ENCODE data around the gene GRIA4.

Gene GRIA4

GRCh38 chr11:105799728-105800462 lies 190.0 kb downstream of the GRIA4 start:
- Histone ChIP-seq H3K4me3 (ENCODE audit: low read depth in 1 of 2, low read length in 1 of 2) (no peak overlapping the region), H3K36me3 (no peaks in the 10 kb centered on the region), H3K4me1 (ENCODE audit: control insufficient read depth in 1 of 2, insufficient read depth in 1 of 2, low read depth in 1 of 2, low read length in 1 of 2) (no peaks in the 10 kb centered on the region), H3K27ac (no peak overlapping the region), H3K27me3 (no peaks in the 10 kb centered on the region), H3K9me3 (no peaks in the 10 kb centered on the region)
- TF ChIP-seq, protein P1, sequence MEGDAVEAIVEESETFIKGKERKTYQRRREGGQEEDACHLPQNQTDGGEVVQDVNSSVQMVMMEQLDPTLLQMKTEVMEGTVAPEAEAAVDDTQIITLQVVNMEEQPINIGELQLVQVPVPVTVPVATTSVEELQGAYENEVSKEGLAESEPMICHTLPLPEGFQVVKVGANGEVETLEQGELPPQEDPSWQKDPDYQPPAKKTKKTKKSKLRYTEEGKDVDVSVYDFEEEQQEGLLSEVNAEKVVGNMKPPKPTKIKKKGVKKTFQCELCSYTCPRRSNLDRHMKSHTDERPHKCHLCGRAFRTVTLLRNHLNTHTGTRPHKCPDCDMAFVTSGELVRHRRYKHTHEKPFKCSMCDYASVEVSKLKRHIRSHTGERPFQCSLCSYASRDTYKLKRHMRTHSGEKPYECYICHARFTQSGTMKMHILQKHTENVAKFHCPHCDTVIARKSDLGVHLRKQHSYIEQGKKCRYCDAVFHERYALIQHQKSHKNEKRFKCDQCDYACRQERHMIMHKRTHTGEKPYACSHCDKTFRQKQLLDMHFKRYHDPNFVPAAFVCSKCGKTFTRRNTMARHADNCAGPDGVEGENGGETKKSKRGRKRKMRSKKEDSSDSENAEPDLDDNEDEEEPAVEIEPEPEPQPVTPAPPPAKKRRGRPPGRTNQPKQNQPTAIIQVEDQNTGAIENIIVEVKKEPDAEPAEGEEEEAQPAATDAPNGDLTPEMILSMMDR (IDR thresholded peaks at IDR 0.05) = no peak

DNA sequence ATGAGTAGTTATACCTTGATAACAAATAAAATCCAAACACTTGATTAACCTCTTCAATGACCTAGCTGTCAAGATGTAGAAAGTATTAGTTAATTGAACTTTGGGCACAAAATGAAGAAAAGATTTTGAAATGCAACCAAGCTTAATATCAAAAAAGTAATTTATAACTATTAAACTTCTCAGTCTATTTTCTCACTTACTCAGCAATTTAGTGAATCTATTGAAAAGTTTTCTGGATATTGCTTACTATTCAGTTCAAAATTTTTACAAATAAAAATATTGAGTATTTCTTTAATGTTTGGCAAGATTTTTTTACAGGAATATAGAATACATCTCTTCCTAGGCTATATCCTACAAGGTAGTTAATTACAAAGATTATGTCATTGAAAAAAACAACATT lies 192.5 kb downstream of the GRIA4 start:
- TF ChIP-seq, protein P1 (IDR thresholded peaks at IDR 0.05) = no peak
- Histone ChIP-seq H3K9me3 (no peaks in the 10 kb centered on the region), H3K27ac (no peak overlapping the region), H3K4me3 (ENCODE audit: low read depth in 1 of 2, low read length in 1 of 2) (no peak overlapping the region), H3K27me3 (no peaks in the 10 kb centered on the region), H3K4me1 (ENCODE audit: control insufficient read depth in 1 of 2, insufficient read depth in 1 of 2, low read depth in 1 of 2, low read length in 1 of 2) (no peaks in the 10 kb centered on the region), H3K36me3 (no peaks in the 10 kb centered on the region)

GRCh38 chr11:105811242-105811641 lies 201.4 kb downstream of the GRIA4 start:
- no peak overlapping the region for H3K4me3 ChIP-seq (ENCODE audit: low read depth in 1 of 2, low read length in 1 of 2)
- no peaks in the 10 kb centered on the region for H3K27me3 ChIP-seq
- H3K36me3 ChIP-seq = no peaks in the 10 kb centered on the region
- TF ChIP-seq, protein P1 (IDR thresholded peaks at IDR 0.05) = no peak
- no peak overlapping the region for H3K27ac ChIP-seq
- H3K4me1 ChIP-seq (ENCODE audit: control insufficient read depth in 1 of 2, insufficient read depth in 1 of 2, low read depth in 1 of 2, low read length in 1 of 2) = no peaks in the 10 kb centered on the region
- H3K9me3 ChIP-seq = no peaks in the 10 kb centered on the region

GRCh38 chr11:105821372-105821771 lies 211.5 kb downstream of the GRIA4 start:
- H3K4me3 ChIP-seq (ENCODE audit: low read depth in 1 of 2, low read length in 1 of 2) = no peak overlapping the region
- H3K4me1 ChIP-seq (ENCODE audit: control insufficient read depth in 1 of 2, insufficient read depth in 1 of 2, low read depth in 1 of 2, low read length in 1 of 2) = no peaks in the 10 kb centered on the region
- TF ChIP-seq, protein P1 (IDR thresholded peaks at IDR 0.05) = no peak
- no peaks in the 10 kb centered on the region for H3K9me3 ChIP-seq
- H3K27me3 ChIP-seq = no peaks in the 10 kb centered on the region
- H3K27ac ChIP-seq = no peak overlapping the region
- H3K36me3 ChIP-seq = no peaks in the 10 kb centered on the region

GRCh38 chr11:105821781-105822180 lies 211.9 kb downstream of the GRIA4 start:
- Histone ChIP-seq H3K36me3 (no peaks in the 10 kb centered on the region), H3K4me1 (ENCODE audit: control insufficient read depth in 1 of 2, insufficient read depth in 1 of 2, low read depth in 1 of 2, low read length in 1 of 2) (no peaks in the 10 kb centered on the region), H3K9me3 (no peaks in the 10 kb centered on the region), H3K27ac (no peak overlapping the region), H3K27me3 (no peaks in the 10 kb centered on the region), H3K4me3 (ENCODE audit: low read depth in 1 of 2, low read length in 1 of 2) (no peak overlapping the region)
- TF ChIP-seq, protein P1 (IDR thresholded peaks at IDR 0.05) = no peak

All from neutrophil (primary cell).